HG03520 (cell line): ENCODE measurements around the gene DCLK1.
A peak's percentile ranks its signal among the peaks of the same experiment; 100 is the strongest.

ENCODE experiments used
- ATAC-seq: cut with Tn5 transposase; IDR thresholded peaks from one replicate; pipeline ENCODE4 v1.9.1; 2021; ENCODE audit warnings: mild to moderate bottlenecking, moderate library complexity; ENCODE audit not compliant: unreplicated experiment

Gene DCLK1

GRCh38 chr13:36051082-36051481, 80.1 kb downstream of the DCLK1 start:
- ATAC-seq = no peak

DNA sequence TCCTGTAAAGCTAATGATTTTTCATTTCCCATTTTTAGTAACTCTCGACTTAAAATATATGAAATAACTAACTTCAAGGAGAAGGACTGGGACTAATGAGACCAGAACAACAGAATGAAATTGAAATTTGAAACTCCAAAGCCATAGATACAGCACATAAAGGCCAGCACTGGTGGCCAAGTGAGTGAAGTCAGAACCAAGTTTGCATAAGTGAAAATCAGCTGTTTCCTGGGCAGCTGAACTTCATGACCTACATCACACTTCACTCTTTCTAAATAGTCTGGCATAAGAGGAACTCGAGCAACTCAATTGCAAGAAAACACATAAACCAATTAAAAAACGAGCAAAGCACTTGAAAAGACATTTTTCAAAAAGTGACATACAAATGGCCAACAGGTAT, 84.5 kb downstream of the DCLK1 start:
- peak; percentile 60 for ATAC-seq

DNA sequence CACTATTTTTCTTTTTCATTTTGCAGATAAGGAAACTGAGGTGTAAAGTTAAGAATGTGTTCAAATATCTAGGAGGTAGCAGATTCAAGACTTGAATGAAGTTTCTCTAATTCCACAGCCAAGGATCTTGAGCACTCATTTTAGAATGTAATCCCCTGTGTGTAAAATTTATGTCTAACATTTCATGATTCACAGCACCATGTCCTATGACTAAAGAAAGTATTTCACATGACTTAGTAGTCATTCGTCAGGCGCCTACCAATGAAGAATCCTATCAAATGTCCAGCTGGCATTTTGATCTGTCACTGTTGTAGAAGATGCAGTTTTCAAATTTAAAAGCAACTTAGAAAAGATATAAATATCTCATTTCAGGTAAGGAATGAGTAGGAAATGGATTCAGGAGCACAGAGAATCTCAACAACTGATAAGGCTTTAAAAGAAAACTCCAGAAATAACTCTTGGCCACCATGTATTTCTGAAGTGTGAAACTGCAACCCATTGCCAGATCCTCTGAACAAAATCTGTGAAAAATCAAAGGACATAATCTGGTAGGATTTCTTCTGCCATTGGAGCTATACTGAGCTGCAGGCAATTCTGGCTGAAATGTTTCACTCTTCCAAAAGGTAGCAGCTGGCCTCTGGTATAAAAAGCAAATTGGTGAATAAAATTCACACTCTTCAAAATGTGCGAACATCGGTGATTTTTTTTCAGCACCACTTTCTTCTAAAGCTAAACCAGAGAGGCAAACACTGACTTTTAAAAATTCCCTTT, 92.2 kb downstream of the DCLK1 start:
- no peak for ATAC-seq

GRCh38 chr13:36033035-36033434, 98.1 kb downstream of the DCLK1 start:
- ATAC-seq = no peak

- ATAC-seq = no peak
Observed at GRCh38 chr13:36031490-36031889, 99.7 kb downstream of the DCLK1 start.

GRCh38 chr13:36030670-36031331, 100.4 kb downstream of the DCLK1 start:
- ATAC-seq = no peak

DNA sequence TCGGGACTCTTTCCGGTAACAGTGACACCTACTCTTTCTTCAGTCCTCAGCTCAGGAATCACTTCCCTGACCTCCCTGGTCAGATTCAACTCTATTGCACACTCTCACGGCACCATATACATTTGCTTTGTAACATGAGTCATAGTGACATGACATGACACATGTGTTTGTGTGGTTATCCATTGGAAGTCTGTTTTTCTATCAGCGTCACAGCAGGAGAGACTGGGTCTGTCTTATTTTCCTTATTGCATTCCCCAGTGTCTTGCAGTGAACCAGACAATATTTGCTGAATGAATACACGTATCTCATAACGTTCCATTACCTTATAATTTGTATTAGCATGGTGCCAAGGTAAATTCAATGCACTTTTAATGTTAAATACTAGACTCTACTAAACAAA, 102.0 kb downstream of the DCLK1 start:
- ATAC-seq = no peak

DNA sequence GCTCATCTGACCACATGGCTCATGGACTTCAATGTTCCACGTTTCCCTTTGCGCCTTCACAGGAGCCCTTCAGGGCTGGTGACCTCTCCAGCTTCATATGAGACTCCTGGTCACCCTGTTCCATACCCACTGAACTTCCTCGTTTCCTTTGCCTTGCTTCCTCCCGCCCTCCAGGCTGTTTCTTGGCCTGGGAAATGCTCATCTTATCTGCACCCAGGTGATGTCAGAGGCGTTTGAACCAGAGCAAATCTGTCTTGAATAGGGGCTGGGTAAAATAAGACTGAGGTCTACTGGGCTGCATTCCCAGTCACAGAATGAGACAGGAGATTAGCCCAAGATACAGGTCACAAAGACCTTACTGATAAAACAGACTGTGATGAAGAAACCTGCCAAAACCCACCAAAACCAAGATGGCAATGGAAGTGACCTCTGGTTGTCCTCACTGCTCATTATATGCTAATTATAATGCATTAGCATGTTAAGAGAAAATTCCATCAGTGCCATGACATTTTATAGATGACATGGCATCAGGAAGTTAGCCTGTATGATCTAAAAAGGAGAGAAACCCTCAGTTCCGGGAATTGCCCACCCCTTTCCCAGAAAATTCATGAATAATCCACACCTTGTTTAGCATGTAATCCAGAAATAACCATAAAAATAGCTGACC, 102.7 kb downstream of the DCLK1 start:
- no peak for ATAC-seq

GRCh38 chr13:36026531-36026930, 104.7 kb downstream of the DCLK1 start:
- no peak for ATAC-seq

DNA sequence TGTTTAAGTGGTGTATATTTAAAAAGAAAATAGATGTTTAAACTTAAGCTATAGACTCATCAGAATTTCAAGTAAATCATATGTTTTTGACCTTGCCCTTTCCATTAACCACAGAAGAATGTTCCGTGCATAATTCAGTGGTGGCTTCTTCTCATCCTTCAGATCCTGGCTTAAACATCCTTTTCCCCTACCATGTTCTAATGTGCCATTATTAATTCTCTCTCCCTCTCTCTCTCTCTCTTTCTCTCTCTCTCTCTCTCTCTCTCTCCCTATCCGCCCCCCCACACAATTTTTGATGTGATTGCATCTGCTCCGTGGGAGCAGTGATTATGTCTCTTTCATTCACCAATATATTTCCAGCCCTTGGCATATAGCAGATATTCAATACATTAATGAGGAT, 116.4 kb downstream of the DCLK1 start:
- ATAC-seq = no peak

DNA sequence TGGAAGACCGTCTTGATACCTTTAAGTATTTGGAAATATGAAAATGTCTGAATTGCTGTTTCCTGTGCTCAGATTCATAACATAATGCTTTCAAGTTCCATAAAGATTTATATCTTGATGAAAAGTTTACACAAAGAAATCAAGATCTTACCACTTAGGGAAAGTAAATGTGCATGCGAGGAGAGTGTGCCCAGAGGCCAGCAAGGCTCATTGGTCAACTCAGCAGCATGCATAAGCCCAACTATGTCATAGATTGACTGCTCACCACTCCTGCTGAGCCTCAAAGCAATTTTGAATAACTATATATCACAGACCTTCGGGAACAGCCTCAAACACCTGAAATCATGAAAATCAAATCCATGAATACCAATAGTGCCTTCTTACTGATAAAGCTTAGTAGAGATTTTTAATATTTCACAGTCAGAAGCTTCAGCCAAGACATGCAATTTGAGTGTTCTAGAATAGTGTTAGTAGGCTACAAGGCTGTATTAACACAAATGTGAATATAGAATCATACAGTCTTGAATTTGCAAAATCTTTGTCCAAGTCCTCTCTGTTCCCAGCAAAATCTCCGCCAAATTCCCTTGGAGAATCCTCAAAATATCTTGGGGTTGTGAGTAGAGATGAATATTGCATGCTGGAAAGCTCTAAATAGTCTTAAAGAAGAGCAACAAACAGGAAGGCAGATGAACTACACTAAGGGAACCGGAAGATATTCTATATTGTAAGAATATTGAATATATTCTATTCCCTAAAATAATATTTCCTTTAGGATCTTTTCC, 124.1 kb downstream of the DCLK1 start:
- ATAC-seq = no peak

DNA sequence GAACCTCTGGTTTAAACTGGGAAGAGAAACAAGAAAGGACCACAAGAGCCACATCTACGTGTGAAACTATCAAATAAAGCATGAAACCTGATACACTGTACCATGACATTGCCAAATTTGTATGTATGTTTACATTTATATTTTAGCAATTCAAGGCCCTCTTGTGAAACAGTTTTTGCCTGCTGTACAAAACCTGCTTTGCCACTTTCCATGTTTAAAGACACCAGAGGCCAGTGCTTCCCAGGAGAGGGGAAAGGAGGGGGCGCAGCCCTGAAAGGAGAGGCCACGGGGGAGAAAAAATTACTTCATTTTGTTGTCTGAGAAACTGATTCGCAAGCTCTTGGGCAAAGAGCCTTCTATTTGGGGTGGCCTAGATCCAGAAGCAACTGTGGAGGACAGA, 124.8 kb downstream of the DCLK1 start:
- ATAC-seq = no peak

- no peak for ATAC-seq
Observed at GRCh38 chr13:36001561-36001960, 129.6 kb downstream of the DCLK1 start.

DNA sequence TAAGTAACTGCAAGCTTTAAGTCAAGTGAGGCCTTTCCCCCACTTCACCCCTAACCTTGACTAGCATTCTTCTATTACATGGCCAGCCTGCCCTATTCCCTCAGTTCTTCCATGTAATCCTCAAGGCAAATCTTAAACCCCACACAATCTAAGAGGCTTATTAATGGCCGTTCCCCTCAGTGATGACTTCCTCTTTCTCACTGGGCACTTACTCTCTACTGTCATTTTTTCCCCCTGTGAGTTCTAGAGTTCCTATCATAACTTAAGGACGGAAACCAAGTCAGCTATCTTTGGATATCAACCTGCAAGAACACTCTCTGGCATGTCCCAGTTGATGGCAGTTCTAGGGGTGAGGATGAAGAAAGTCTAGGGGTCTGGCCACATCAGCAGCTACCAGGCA, 131.2 kb downstream of the DCLK1 start:
- ATAC-seq = no peak

DNA sequence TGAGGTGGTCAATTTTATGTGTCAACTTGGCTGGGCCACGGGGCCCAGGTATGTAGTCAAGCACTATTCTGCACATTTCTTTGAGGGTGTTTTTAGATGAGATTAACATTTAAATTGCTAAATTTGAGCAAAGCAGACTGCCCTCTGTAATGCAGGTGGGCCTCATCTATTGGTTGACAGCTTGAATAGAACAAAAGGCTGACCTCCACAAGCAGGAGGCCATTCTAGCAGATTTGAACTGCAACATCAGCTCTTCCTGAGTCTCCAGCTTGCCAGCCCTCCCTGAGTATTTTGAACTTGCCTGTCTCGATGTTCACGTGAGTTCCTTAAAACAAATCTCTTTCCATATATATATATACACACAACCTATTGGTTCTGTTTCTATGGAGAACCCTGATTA, 134.8 kb downstream of the DCLK1 start:
- ATAC-seq = no peak

GRCh38 chr13:35995136-35995535, 136.0 kb downstream of the DCLK1 start:
- ATAC-seq = no peak

GRCh38 chr13:35994131-35994966, 136.8 kb downstream of the DCLK1 start:
- no peak for ATAC-seq

DNA sequence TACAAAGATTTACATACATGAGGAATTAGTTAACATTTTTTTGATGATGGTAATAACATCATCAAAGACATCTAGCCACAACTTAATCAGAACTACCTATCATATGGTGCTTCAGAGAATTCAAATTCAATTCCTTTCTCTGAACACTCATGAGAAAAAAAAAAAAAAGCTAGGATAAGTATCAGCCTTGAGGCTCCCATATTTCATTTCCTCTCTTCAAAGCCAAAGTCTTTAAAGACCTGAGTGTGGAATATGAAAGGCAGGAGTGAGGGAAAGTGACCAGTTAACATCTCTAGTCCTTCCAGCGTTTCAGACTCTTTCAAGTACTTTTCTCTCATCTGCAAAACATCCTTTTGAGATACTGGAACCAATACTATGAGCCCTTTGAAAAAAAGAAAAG, 137.5 kb downstream of the DCLK1 start:
- no peak for ATAC-seq

GRCh38 chr13:35992964-35993363, 138.2 kb downstream of the DCLK1 start:
- ATAC-seq = no peak

DNA sequence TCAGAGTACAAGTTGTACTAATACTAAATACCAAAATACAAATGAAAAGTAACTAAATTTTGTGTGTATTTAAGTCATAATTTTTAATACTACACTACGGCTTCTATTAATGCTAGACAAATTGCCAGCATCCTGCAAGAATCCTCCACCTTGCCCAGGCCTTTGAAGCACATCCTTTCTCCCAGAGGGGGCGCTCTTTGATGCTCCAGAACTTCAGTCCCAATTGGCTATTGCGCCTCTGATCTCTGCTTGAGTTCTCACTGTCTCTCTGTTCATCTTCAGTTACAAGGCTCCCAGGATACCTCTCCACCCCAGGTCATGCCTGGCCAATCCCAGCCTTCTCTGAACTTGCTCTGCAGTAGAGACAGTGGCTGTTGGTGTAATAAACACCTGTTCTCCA, 141.0 kb downstream of the DCLK1 start:
- ATAC-seq = no peak
